ENCODE measurements around the gene CAMTA1. TPM values are rescaled to one million over a fixed set of nuclear protein-coding genes. Genes with fewer than 3 reads are reported as not detected.

CAMTA1 gene
- total and polyA plus RNA-seq, 9 of the 15 experiments (the other 6 are each of a cell fraction or from before 2014, with no cell fraction given): 43.9 to 161 (median 65.9) TPM

- intact Hi-C loops (cut with micrococcal nuclease) (no loop called here), in situ Hi-C loops (cut with MboI) (no loop called here)
- no TSS peak for BruUV-seq (replicated peaks)
- Histone ChIP-seq H3K36me3 (ENCODE audit: control insufficient read depth, insufficient read depth, low read length) (no peaks in the 10 kb centered on the region), H3K9ac (ENCODE audit: insufficient read depth in 1 of 2, low read depth in 2 of 2, low read length in 2 of 2) (no peak overlapping the region), H3K27me3 (ENCODE audit: control insufficient read depth in 2 of 2, insufficient read depth in 2 of 2, low read length in 2 of 2) (peaks cover 5 to 14% of the 10 kb centered on the region in 2 experiments; a peak in 3 of 5 replicates), H3K79me2 (ENCODE audit: control insufficient read depth, insufficient read depth, low read length) (no peaks in the 10 kb centered on the region), H3K9me1 (ENCODE audit: control insufficient read depth, insufficient read depth, low read length) (no peaks in the 10 kb centered on the region), H3K9me3 (replicated peaks; ENCODE audit: control insufficient read depth, insufficient read depth, low read depth, low read length) (no peaks in the 10 kb centered on the region), H3K4me1 (replicated peaks in 1 of 2; ENCODE audit: control insufficient read depth in 2 of 2, insufficient read depth in 2 of 2, low read length in 2 of 2) (no peaks in the 10 kb centered on the region), H3K4me2 (ENCODE audit: insufficient read depth, low read length) (no peak overlapping the region), H4K20me1 (replicated peaks; ENCODE audit: control insufficient read depth, insufficient read depth, low read length) (no peaks in the 10 kb centered on the region), H3K27ac (ENCODE audit: extremely low read depth, low read depth, low read length) (no peak overlapping the region), H2AFZ (ENCODE audit: low read depth, low read length) (no peak overlapping the region), H3K4me3 (no peak overlapping the region)
- 3% methylated on average over 2 of the region's 2 CpGs for WGBS (ENCODE audit: insufficient coverage, low coverage, missing lambda C conversion rate)
- TF ChIP-seq LARP7 (IDR thresholded peaks at IDR 0.05) (no peak), ZNF778 (CRISPR knock-in tag; IDR thresholded peaks at IDR 0.05) (no peak), CREM (IDR thresholded peaks at IDR 0.05; ENCODE audit: low read depth) (no peak), ZNF347 (CRISPR knock-in tag; IDR thresholded peaks at IDR 0.05; ENCODE audit: low read depth) (no peak), HOMEZ (CRISPR knock-in tag; IDR thresholded peaks at IDR 0.05) (no peak), BRD9 (IDR thresholded peaks at IDR 0.05; ENCODE audit: low read depth, partially characterized antibody) (no peak), ZNF134 (CRISPR knock-in tag; conservative IDR thresholded peaks at IDR 0.05) (no peak)
- POLR2A ChIA-PET: interaction anchor here (1.3 kb wide), 1 partner anchor 8 kb away, joined by 3 read pairs; no protein-coding TSS in a partner anchor
- FAIRE-seq (no peak), ATAC-seq (no peak), DNase-seq (ENCODE audit: extremely low read depth in 1 of 4, low spot score in 3 of 4) (no peak)
- CTCF ChIA-PET (ENCODE audit: low intra/inter-chr PET ratio): no interaction called here
Observed at GRCh38 chr1:7326366-7326765, 541.1 kb downstream of the CAMTA1 start.
